HUDEP-2 (cell line): ENCODE measurements around the gene SSTR3.
A peak's percentile ranks its signal among the peaks of the same experiment; 100 is the strongest.
"Not testable (repeated sequence)": the region's sequence is repeated elsewhere in the genome, so short reads cannot be mapped to it uniquely, and the experiment has no call there.

Experiments
- DNase-seq, 76 experiments: peaks; one replicate each; lab custom pipeline; 2025; ENCODE audit not compliant: unreplicated experiment in 76 of 76; lab: John Stamatoyannopoulos, UW

SSTR3 gene

GRCh38 chr22:37213218-37213855, 1.1 kb upstream of the SSTR3 start:
- DNase-seq: no peak

GRCh38 chr22:37211866-37212173, 457 bp downstream of the SSTR3 start:
- no peak for DNase-seq

GRCh38 chr22:37211075-37211865, 1.0 kb downstream of the SSTR3 start:
- DNase-seq: no peak

GRCh38 chr22:37210041-37210803, 2.1 kb downstream of the SSTR3 start:
- no peak for DNase-seq

GRCh38 chr22:37209140-37209845, 3.0 kb downstream of the SSTR3 start:
- no peak for DNase-seq

GRCh38 chr22:37208401-37209139, 3.7 kb downstream of the SSTR3 start:
- no peak for DNase-seq

- no peak for DNase-seq
These were observed 4.3 kb downstream of the SSTR3 start for GRCh38 chr22:37207981-37208380.

- no peak for DNase-seq
These were observed 5.1 kb downstream of the SSTR3 start for GRCh38 chr22:37206841-37207821.

- no peak for DNase-seq
These were observed 6.0 kb downstream of the SSTR3 start for GRCh38 chr22:37206118-37206840.

- DNase-seq: no peak
These were observed 7.2 kb downstream of the SSTR3 start for GRCh38 chr22:37205046-37205445.

GRCh38 chr22:37204045-37204655, 8.1 kb downstream of the SSTR3 start:
- DNase-seq: peak in 5 of 76 experiments; percentile 9 to 30 (median 25)

- peak in 4 of 76 experiments; percentile 10 to 30 (median 20) for DNase-seq
These were observed 8.8 kb downstream of the SSTR3 start for GRCh38 chr22:37203354-37204044.

- DNase-seq: no peak
These were observed 9.6 kb downstream of the SSTR3 start for GRCh38 chr22:37202716-37203115.

- no peak for DNase-seq
These were observed 10.2 kb downstream of the SSTR3 start for GRCh38 chr22:37202001-37202555.

- not testable (repeated sequence) for DNase-seq
These were observed 10.8 kb downstream of the SSTR3 start for GRCh38 chr22:37201443-37201820.

GRCh38 chr22:37199760-37200108, 12.5 kb downstream of the SSTR3 start:
- DNase-seq: peak in 48 of 76 experiments; percentile 42 to 88 (median 75)

GRCh38 chr22:37199103-37199759, 13.0 kb downstream of the SSTR3 start:
- DNase-seq: peak in 75 of 76 experiments; percentile 65 to 99 (median 98)
